SW 1271 (cell line): ENCODE results near the gene SEH1L.
A peak's percentile ranks its signal among the peaks of the same experiment; 100 is the strongest.
"Not testable (repeated sequence)": the region's sequence is repeated elsewhere in the genome, so short reads cannot be mapped to it uniquely, and the experiment has no call there.

ENCODE experiments used
- DNase-seq, 2 experiments: peaks; one replicate each; lab custom pipeline; 2025; lab: John Stamatoyannopoulos, UW

SEH1L gene

GRCh38 chr18:12943215-12943614 lies 4.6 kb upstream of the SEH1L start:
- no peak for DNase-seq

GRCh38 chr18:12944709-12945108 lies 3.1 kb upstream of the SEH1L start:
- no peak for DNase-seq

GRCh38 chr18:12946549-12947284 lies 1.1 kb upstream of the SEH1L start:
- peak; percentile 11 to 59 for DNase-seq

GRCh38 chr18:12948050-12948804 lies 416 bp downstream of the SEH1L start:
- peak; percentile 37 to 87 for DNase-seq

GRCh38 chr18:12958478-12958877 lies 10.7 kb downstream of the SEH1L start:
- no peak for DNase-seq

GRCh38 chr18:12960395-12960794 lies 12.6 kb downstream of the SEH1L start:
- no peak for DNase-seq

GRCh38 chr18:12960853-12961397 lies 13.1 kb downstream of the SEH1L start:
- no peak for DNase-seq

- no peak for DNase-seq
Observed at GRCh38 chr18:12963069-12963468, 15.3 kb downstream of the SEH1L start.

- DNase-seq: no peak
Observed at GRCh38 chr18:12968115-12968514, 20.3 kb downstream of the SEH1L start.

GRCh38 chr18:12968619-12969018 lies 20.8 kb downstream of the SEH1L start:
- no peak for DNase-seq

- no peak for DNase-seq
Observed at GRCh38 chr18:12973562-12974213, 25.9 kb downstream of the SEH1L start.

GRCh38 chr18:12975488-12975887 lies 27.7 kb downstream of the SEH1L start:
- DNase-seq: no peak

- DNase-seq: no peak
Observed at GRCh38 chr18:12976305-12976704, 28.5 kb downstream of the SEH1L start.

GRCh38 chr18:12980065-12980464 lies 32.3 kb downstream of the SEH1L start:
- not testable (repeated sequence) for DNase-seq

- DNase-seq: no peak
Observed at GRCh38 chr18:12989397-12990122, 41.7 kb downstream of the SEH1L start.

GRCh38 chr18:12990123-12990475 lies 42.3 kb downstream of the SEH1L start:
- no peak for DNase-seq

- DNase-seq: peak in 1 of 2 experiments; percentile 33
Observed at GRCh38 chr18:12990641-12990966, 42.8 kb downstream of the SEH1L start.

GRCh38 chr18:12990967-12991820 lies 43.4 kb downstream of the SEH1L start, which contains the start of gene CEP192:
CEP192 (plus strand) TSS chr18:12991362; CDS start chr18:12999425, 8,063 bp downstream.
- peak; percentile 79 to 92 for DNase-seq

GRCh38 chr18:12991821-12992179 lies 44.0 kb downstream of the SEH1L start:
- DNase-seq: peak in 1 of 2 experiments; percentile 46

GRCh38 chr18:12993439-12993838 lies 45.6 kb downstream of the SEH1L start:
- no peak for DNase-seq

GRCh38 chr18:12995424-12995823 lies 47.6 kb downstream of the SEH1L start:
- DNase-seq: no peak
